HepG2 (cell line): ENCODE results near the gene ZKSCAN5. TPM values are rescaled to one million over a fixed set of nuclear protein-coding genes. Genes with fewer than 3 reads are reported as not detected.

Experiments used
- ATF3 ChIP-seq: sonication (generic); formaldehyde crosslinking; IDR thresholded peaks from 2 replicates; pipeline ENCODE4 v1.4.0; 2020; ENCODE audit warnings: missing genetic modification reagents
- CC2D1A ChIP-seq: sonication (generic); formaldehyde crosslinking; IDR thresholded peaks from 2 replicates; pipeline ENCODE4 v1.8.1; 2023; ENCODE audit warnings: mild to moderate bottlenecking, missing genetic modification reagents
- CCAR2 ChIP-seq: fragments of 200-400 bp; formaldehyde crosslinking; optimal IDR thresholded peaks from 2 replicates; pipeline ENCODE3; 2018; ENCODE audit warnings: low read depth, mild to moderate bottlenecking, low read length, moderate library complexity
- E2F5 ChIP-seq: sonication (generic); formaldehyde crosslinking; conservative IDR thresholded peaks from 2 replicates; pipeline ENCODE4 v1.4.0; 2020; ENCODE audit warnings: missing genetic modification reagents
- ELK4 ChIP-seq: sonication (generic); formaldehyde crosslinking; IDR thresholded peaks from 2 replicates; pipeline ENCODE4 v1.9.0; 2021; ENCODE audit warnings: missing genetic modification reagents, borderline replicate concordance
- EP300 ChIP-seq, 3 experiments: sonication (generic) in 1 of 3; formaldehyde crosslinking in 1 of 3; IDR thresholded peaks; 2 replicates each; pipeline versions ENCODE4 v1.5.1 to v1.6.1; 2011 to 2020; ENCODE audit warnings: low read depth in 2 of 3, low read length in 2 of 3, borderline replicate concordance in 1 of 3, improper control_type of control experiment in 1 of 3, mild to moderate bottlenecking in 1 of 3, missing genetic modification reagents in 1 of 3, moderate library complexity in 1 of 3
- HNF1B ChIP-seq: sonication (generic); formaldehyde crosslinking; IDR thresholded peaks from 2 replicates; pipeline ENCODE4 v1.5.1; 2020; ENCODE audit warnings: mild to moderate bottlenecking, moderate library complexity, missing genetic modification reagents
- ISX ChIP-seq: sonication (generic); formaldehyde crosslinking; conservative IDR thresholded peaks from 2 replicates; pipeline ENCODE4 v1.5.0; 2020; ENCODE audit warnings: missing genetic modification reagents
- JUND ChIP-seq: sonication (generic); formaldehyde crosslinking; IDR thresholded peaks from 2 replicates; pipeline ENCODE4 v1.8.0; 2022; ENCODE audit warnings: mild to moderate bottlenecking, missing genetic modification reagents
- KLF11 ChIP-seq: IDR thresholded peaks from 2 replicates; pipeline ENCODE4 v1.6.1; 2016; ENCODE audit warnings: missing compliant biosample characterization
- LCORL ChIP-seq, 2 experiments: fragments of 450-650 bp in 1 of 2; sonication (generic) in 1 of 2; formaldehyde crosslinking in 1 of 2; IDR thresholded peaks; 2 replicates each; pipeline versions ENCODE4 v1.5.0 to v1.6.1; 2017 to 2020; ENCODE audit warnings: antibody characterized with exemption in 1 of 2, missing genetic modification reagents in 1 of 2
- NFKB2 ChIP-seq: sonication (generic); formaldehyde crosslinking; IDR thresholded peaks from 2 replicates; pipeline ENCODE4 v1.4.0; 2020; ENCODE audit warnings: missing genetic modification reagents, borderline replicate concordance
- POLR2AphosphoS2 ChIP-seq: IDR thresholded peaks from 2 replicates; pipeline ENCODE4 v1.6.1; 2011; ENCODE audit warnings: low read depth, low read length, improper control_type of control experiment
- RFX5 ChIP-seq: IDR thresholded peaks from 2 replicates; pipeline ENCODE4 v1.6.1; 2011; ENCODE audit warnings: low read depth, low read length, improper control_type of control experiment
- SIX4 ChIP-seq: sonication (generic); formaldehyde crosslinking; IDR thresholded peaks from 2 replicates; pipeline ENCODE4 v1.4.0; 2020; ENCODE audit warnings: missing genetic modification reagents
- SRSF1 ChIP-seq: fragments of 200-400 bp; formaldehyde crosslinking; optimal IDR thresholded peaks from 2 replicates; pipeline ENCODE3; 2017; ENCODE audit warnings: mild to moderate bottlenecking, low read depth, low read length, moderate library complexity
- SRSF4 ChIP-seq: fragments of 200-400 bp; formaldehyde crosslinking; IDR thresholded peaks from one replicate; pipeline ENCODE4 v1.6.1; 2018; ENCODE audit warnings: mild to moderate bottlenecking, low read depth, low read length, moderate library complexity; ENCODE audit not compliant: poor library complexity, severe bottlenecking
- TCF12 ChIP-seq, 2 experiments: fragments of 450-650 bp in 1 of 2; sonication (generic) in 1 of 2; formaldehyde crosslinking in 1 of 2; IDR thresholded peaks; 2 replicates each; pipeline versions ENCODE4 v1.6.1 to v1.8.0; 2017 to 2022; ENCODE audit warnings: antibody characterized with exemption in 1 of 2, mild to moderate bottlenecking in 1 of 2, missing genetic modification reagents in 1 of 2, moderate library complexity in 1 of 2
- ZBTB44 ChIP-seq: sonication (generic); formaldehyde crosslinking; IDR thresholded peaks from 2 replicates; pipeline ENCODE4 v1.4.0; 2020; ENCODE audit warnings: missing genetic modification reagents
- ZNF501 ChIP-seq: sonication (generic); formaldehyde crosslinking; IDR thresholded peaks from 2 replicates; pipeline ENCODE4 v1.5.1; 2020; ENCODE audit warnings: mild to moderate bottlenecking, moderate library complexity, missing genetic modification reagents
- ZNF577 ChIP-seq: sonication (generic); formaldehyde crosslinking; IDR thresholded peaks from 2 replicates; pipeline ENCODE4 v1.4.0; 2020; ENCODE audit warnings: mild to moderate bottlenecking, low read depth, missing genetic modification reagents, borderline replicate concordance
- ZNF724P ChIP-seq: sonication (generic); formaldehyde crosslinking; IDR thresholded peaks from 2 replicates; pipeline ENCODE4 v1.8.0; 2022; ENCODE audit warnings: missing genetic modification reagents, borderline replicate concordance
- ZNF776 ChIP-seq: sonication (generic); formaldehyde crosslinking; IDR thresholded peaks from 2 replicates; pipeline ENCODE4 v1.4.0; 2020; ENCODE audit warnings: mild to moderate bottlenecking, missing genetic modification reagents
- ZSCAN25 ChIP-seq: sonication (generic); formaldehyde crosslinking; IDR thresholded peaks from 2 replicates; pipeline ENCODE4 v1.8.0; 2022; ENCODE audit warnings: mild to moderate bottlenecking, missing genetic modification reagents
- ZZZ3 ChIP-seq: sonication (generic); formaldehyde crosslinking; IDR thresholded peaks from 2 replicates; pipeline ENCODE4 v1.4.0; 2020; ENCODE audit warnings: missing genetic modification reagents, mild to moderate bottlenecking, borderline replicate concordance
- polyA plus RNA-seq, 8 experiments: library from polyadenylated mRNA; depleted of rRNA in 3 of 8; stranded (reverse) in 7 of 8; unstranded in 1 of 8; fragments of >200 nt; fragmentation: Illumina TruSeq in 4 of 8; extraction: Trizol in 4 of 8; gene quantifications; 2 replicates each; pipeline versions ENCODE4 v1.2.1 to v1.2.3, GENCODE V29; 2011 to 2016; ENCODE audit warnings: low read depth in 4 of 8, missing spikeins in 1 of 8, mixed read lengths in 1 of 8; ENCODE audit not compliant: insufficient read depth in 1 of 8
- total RNA-seq, 5 experiments: library from RNA; depleted of rRNA; stranded (reverse); fragments of >200 nt; fragmentation: Illumina TruSeq; extraction: Trizol; gene quantifications; 2 replicates each; pipeline ENCODE4 v1.2.3, GENCODE V29; 2016; ENCODE audit warnings: low read depth in 1 of 5

The ZKSCAN5 gene
- total and polyA plus RNA-seq, 2 of the 13 experiments (the other 11 are each of a cell fraction or from before 2014, with no cell fraction given) = 5.5 to 11.7 TPM

- TF ChIP-seq LCORL (IDR thresholded peaks at IDR 0.05) = no peak
- 0 out of 2 replicates have a peak, but pooled peaks have one; percentile 15 for TF ChIP-seq LCORL (CRISPR knock-in tag; IDR thresholded peaks at IDR 0.05)
- no peak for TF ChIP-seq POLR2AphosphoS2
- no peak for TF ChIP-seq RFX5
- no peak for TF ChIP-seq KLF11 (CRISPR knock-in tag)
- TF ChIP-seq SRSF1 = peak; percentile 4
- no peak for TF ChIP-seq ZNF577 (CRISPR knock-in tag)
- TF ChIP-seq NFKB2 (CRISPR knock-in tag) = 0 out of 2 replicates have a peak, but pooled peaks have one; percentile 2
- TF ChIP-seq ZSCAN25 (CRISPR knock-in tag) = peak; percentile 6; the same call in 1 of the 2 replicates
- no peak for TF ChIP-seq ZBTB44 (CRISPR knock-in tag)
- TF ChIP-seq ELK4 (CRISPR knock-in tag) = no peak
- no peak for TF ChIP-seq SIX4
- no peak for TF ChIP-seq ISX (CRISPR knock-in tag)
- no peak for TF ChIP-seq SRSF4
- TF ChIP-seq ZZZ3 = peak; percentile 1; the same call in 1 of the 2 replicates
- no peak for TF ChIP-seq E2F5
- TF ChIP-seq ATF3 (CRISPR knock-in tag) = no peak
- no peak for TF ChIP-seq ZNF776 (CRISPR knock-in tag)
- no peak for TF ChIP-seq ZNF501 (CRISPR knock-in tag)
- no peak for TF ChIP-seq EP300 (IDR thresholded peaks at IDR 0.05; ENCODE audit: low read depth in 2 of 2, low read length in 2 of 2)
- TF ChIP-seq EP300 (CRISPR knock-in tag; IDR thresholded peaks at IDR 0.05; ENCODE audit: borderline replicate concordance) = no peak
- no peak for TF ChIP-seq HNF1B (CRISPR knock-in tag)
- no peak for TF ChIP-seq ZNF724P (CRISPR knock-in tag)
- no peak for TF ChIP-seq CC2D1A
- TF ChIP-seq CCAR2 = no peak
- TF ChIP-seq JUND (CRISPR knock-in tag) = no peak
- TF ChIP-seq TCF12 (IDR thresholded peaks at IDR 0.05) = no peak
- no peak for TF ChIP-seq TCF12 (CRISPR knock-in tag; IDR thresholded peaks at IDR 0.05)
Observed at GRCh38 chr7:99505324-99505662, 831 bp downstream of the ZKSCAN5 start (continued).
